Left lung (tissue), 14 donors: ENCODE measurements around the gene WWP2. TPM values are rescaled to one million over a fixed set of nuclear protein-coding genes. Genes with fewer than 3 reads are reported as not detected.

Experiments used
- ATAC-seq: fragments of 200-7000 bp; cut with Tn5 transposase; one replicate; pipeline ENCODE4 v1.9.1; 2020; ENCODE audit warnings: moderate library complexity
- DNase-seq, 4 donors: peaks; one replicate each; pipeline ENCODE4 v3.0.0-alpha.2; 2013 to 2020
- H3K27ac ChIP-seq, 2 donors: fragments of 200-600 bp; sonication (generic) in 1 of 2; one replicate each; pipeline versions ENCODE4 v1.5.0 to v1.8.0; 2020 to 2021
- H3K27me3 ChIP-seq, 2 donors: fragments of 200-600 bp; sonication (generic) in 1 of 2; one replicate each; pipeline versions ENCODE4 v1.5.0 to v1.8.0; 2020 to 2021
- H3K36me3 ChIP-seq, 2 donors: fragments of 200-600 bp; sonication (generic) in 1 of 2; one replicate each; pipeline versions ENCODE4 v1.5.0 to v1.8.0; 2020 to 2021
- H3K4me1 ChIP-seq, 2 donors: fragments of 200-600 bp; one replicate each; pipeline ENCODE4 v1.8.0; 2021
- H3K4me3 ChIP-seq, 2 donors: fragments of 200-600 bp; sonication (generic) in 1 of 2; one replicate each; pipeline versions ENCODE4 v1.5.0 to v1.8.0; 2020 to 2021; ENCODE audit warnings: mild to moderate bottlenecking in 1 of 2
- H3K9me3 ChIP-seq, 2 donors: fragments of 200-600 bp; sonication (generic) in 1 of 2; one replicate each; pipeline versions ENCODE4 v1.5.0 to v1.8.0; 2020 to 2021
- CTCF ChIP-seq, 2 donors: fragments of 200-600 bp; sonication (generic) in 1 of 2; IDR thresholded peaks; one replicate each; pipeline versions ENCODE4 v1.5.0 to v1.8.0; 2021; ENCODE audit warnings: antibody characterized with exemption in 2 of 2
- intact Hi-C, 2 donors: fragments of 100-400 bp; cut with DNase I; formaldehyde crosslinking; loops; one replicate each; pipeline versions ENCODE4 v1.11.2 to v1.14.2; 2022
- long read RNA-seq, 12 donors: library from polyadenylated mRNA in 2 of 12; unstranded in 2 of 12; transcript quantifications; one replicate each; pipeline ENCODE4 v2.0.0 and lab custom pipeline, GENCODE V29; 2019 to 2026
- polyA plus RNA-seq, 6 donors: library from polyadenylated mRNA; unstranded; fragments of 120-200 nt; gene quantifications; one replicate each; pipeline ENCODE4 v1.2.1, GENCODE V29; 2013; ENCODE audit not compliant: insufficient read length in 6 of 6
- total RNA-seq, 2 donors: library from RNA; stranded (reverse); fragmentation: NEBNext Ultra II Directional; extraction: Animal tissue kit (Norgen Biotek cat#: 25700); gene quantifications; one replicate each; pipeline ENCODE4 v1.2.1, GENCODE V29; 2021
- donor health status: DM: no; HTN: yes; CAD: no.
- donor health status: DM: no; HTN: no; CAD: no.

Gene WWP2
- total RNA-seq, result 10 to 100 TPM; 67.9 to 73.0 TPM
- 10 to 100 TPM; 30.2 to 35.2 (median 33.9) TPM for polyA plus RNA-seq
- long read RNA-seq, donor 1, partial matches to known transcripts, result 6 of 6 reads
- long read RNA-seq, donor 1, other reads (novel, unspliced or antisense), result 0 of 6 reads
- long read RNA-seq, donor 2, result 0 reads
- long read RNA-seq, donor 3, partial matches to known transcripts, result 0 of 1 reads
- long read RNA-seq, donor 3, other reads (novel, unspliced or antisense), result 0 of 1 reads
- long read RNA-seq, donor 4, partial matches to known transcripts, result 4 of 10 reads
- long read RNA-seq, donor 4, other reads (novel, unspliced or antisense), result 6 of 10 reads
- long read RNA-seq, donor 5, full-length matches to known transcripts, result 3 of 14 reads
- long read RNA-seq, donor 5, partial matches to known transcripts, result 11 of 14 reads
- long read RNA-seq, donor 5, other reads (novel, unspliced or antisense), result 0 of 14 reads
- long read RNA-seq, donor 6, partial matches to known transcripts, result 5 of 5 reads
- long read RNA-seq, donor 6, other reads (novel, unspliced or antisense), result 0 of 5 reads
- long read RNA-seq, donor 7, partial matches to known transcripts, result 0 of 1 reads
- long read RNA-seq, donor 7, other reads (novel, unspliced or antisense), result 0 of 1 reads
- long read RNA-seq, donor 8, partial matches to known transcripts, result 0 of 2 reads
- long read RNA-seq, donor 8, other reads (novel, unspliced or antisense), result 0 of 2 reads
- long read RNA-seq, donor 9, result 0 reads
- long read RNA-seq, donor 10, partial matches to known transcripts, result 3 of 8 reads
- long read RNA-seq, donor 10, other reads (novel, unspliced or antisense), result 5 of 8 reads
- long read RNA-seq, donor 11, result 0 reads
- long read RNA-seq, donor 12, full-length matches to known transcripts, result 1 of 1 reads
- long read RNA-seq, donor 12, partial matches to known transcripts, result 0 of 1 reads
- long read RNA-seq, donor 12, other reads (novel, unspliced or antisense), result 0 of 1 reads

- Histone ChIP-seq H3K4me3 (peak within 1 kb of the TSS; percentile 79 to 89), H3K9me3 (no peaks in the 10 kb centered on the region), H3K27ac (peak within 1 kb of the TSS; percentile 91 to 93), H3K4me1 (peaks cover 0 to 33% of the 10 kb centered on the region in 2 donors), H3K27me3 (no peaks in the 10 kb centered on the region), H3K36me3 (no peaks in the 10 kb centered on the region)
- intact Hi-C loops, result no loop called here
- TF ChIP-seq CTCF (IDR thresholded peaks at IDR 0.05), result no peak
- peak; percentile 80 for ATAC-seq
- DNase-seq, result peak; percentile 70 to 93 (median 84)
Observed at GRCh38 chr16:69761983-69762813, at the start of gene WWP2. WWP2 (plus strand) TSS chr16:69762332; CDS start chr16:69787011, 24,679 bp downstream.

- Histone ChIP-seq H3K4me3 (no peak overlapping the region), H3K36me3 (peaks cover 0 to 77% of the 10 kb centered on the region in 2 donors), H3K4me1 (peaks cover 2 to 5% of the 10 kb centered on the region in 2 donors), H3K27me3 (no peaks in the 10 kb centered on the region), H3K9me3 (no peaks in the 10 kb centered on the region), H3K27ac (no peak overlapping the region)
- DNase-seq (no peak), ATAC-seq (no peak)
- TF ChIP-seq CTCF (IDR thresholded peaks at IDR 0.05), result no peak
- intact Hi-C loops, result no loop called here
Observed at GRCh38 chr16:69712914-69713581, 49.1 kb upstream of the WWP2 start.

- TF ChIP-seq CTCF (IDR thresholded peaks at IDR 0.05), result no peak
- ATAC-seq, result no peak
- no peak overlapping the region for H3K4me3 ChIP-seq
- H3K9me3 ChIP-seq, result no peaks in the 10 kb centered on the region
- no peaks in the 10 kb centered on the region for H3K27me3 ChIP-seq
- no peak for DNase-seq
- H3K4me1 ChIP-seq, result no peaks in the 10 kb centered on the region
- H3K27ac ChIP-seq, result no peak overlapping the region
- intact Hi-C loops, result no loop called here
- H3K36me3 ChIP-seq, result peaks cover 0 to 63% of the 10 kb centered on the region in 2 donors
Observed at GRCh38 chr16:69717066-69717465, 45.1 kb upstream of the WWP2 start.

GRCh38 chr16:69718111-69718764, 43.9 kb upstream of the WWP2 start:
- peaks cover 0 to 51% of the 10 kb centered on the region in 2 donors for H3K36me3 ChIP-seq
- ATAC-seq (no peak), DNase-seq (no peak)
- no peak overlapping the region for H3K27ac ChIP-seq
- no peak overlapping the region for H3K4me3 ChIP-seq
- H3K4me1 ChIP-seq, result no peaks in the 10 kb centered on the region
- no peaks in the 10 kb centered on the region for H3K9me3 ChIP-seq
- intact Hi-C loops, result no loop called here
- H3K27me3 ChIP-seq, result no peaks in the 10 kb centered on the region
- no peak for TF ChIP-seq CTCF (IDR thresholded peaks at IDR 0.05)
